DMS 273 (cell line): ENCODE data around the gene POC1A.

ENCODE experiments used
- DNase-seq: peaks from one replicate; lab custom pipeline; 2025; ENCODE audit not compliant: unreplicated experiment; lab: John Stamatoyannopoulos, UW

POC1A gene

GRCh38 chr3:52070724-52071621, 83.2 kb downstream of the POC1A start:
- DNase-seq, result no peak

- DNase-seq, result no peak
Observed at GRCh38 chr3:52069855-52070254, 84.4 kb downstream of the POC1A start.

GRCh38 chr3:52069135-52069534, 85.1 kb downstream of the POC1A start:
- no peak for DNase-seq

GRCh38 chr3:52068730-52069129, 85.5 kb downstream of the POC1A start:
- no peak for DNase-seq

GRCh38 chr3:52068055-52068571, 86.1 kb downstream of the POC1A start:
- DNase-seq, result peak; percentile 45

GRCh38 chr3:52067526-52067925, 86.7 kb downstream of the POC1A start:
- no peak for DNase-seq

GRCh38 chr3:52067046-52067445, 87.2 kb downstream of the POC1A start:
- DNase-seq, result no peak

GRCh38 chr3:52065264-52065756, 88.9 kb downstream of the POC1A start:
- peak; percentile 79 for DNase-seq

- no peak for DNase-seq
Observed at GRCh38 chr3:52064561-52064960, 89.7 kb downstream of the POC1A start.

- peak; percentile 82 for DNase-seq
Observed at GRCh38 chr3:52063026-52063723, 91.0 kb downstream of the POC1A start.

GRCh38 chr3:52062505-52062904, 91.7 kb downstream of the POC1A start:
- DNase-seq, result peak; percentile 74

GRCh38 chr3:52061121-52061910, 92.9 kb downstream of the POC1A start:
- DNase-seq, result no peak

GRCh38 chr3:52059781-52060180, 94.4 kb downstream of the POC1A start:
- no peak for DNase-seq

GRCh38 chr3:52057812-52058495, 96.3 kb downstream of the POC1A start:
- no peak for DNase-seq

GRCh38 chr3:52056968-52057811, 97.0 kb downstream of the POC1A start:
- peak; percentile 98 for DNase-seq

GRCh38 chr3:52056521-52056967, 97.7 kb downstream of the POC1A start, which contains the start of gene DUSP7:
TSS of gene DUSP7 (minus strand) at chr3:52056571. CDS start at chr3:52056366, 205 bp downstream.
- DNase-seq, result peak; percentile 87

GRCh38 chr3:52055537-52056351, 98.5 kb downstream of the POC1A start:
- DNase-seq, result peak; percentile 74
